Smooth muscle cell (in vitro differentiated cells): Measurements from ENCODE around the gene P3H3. TPM values are rescaled to one million over a fixed set of nuclear protein-coding genes. Genes with fewer than 3 reads are reported as not detected.

Experiments
- DNase-seq: peaks from one replicate; lab custom pipeline; 2025; ENCODE audit not compliant: unreplicated experiment; lab: John Stamatoyannopoulos, UW
- H2AFZ ChIP-seq: fragments of 200-600 bp; sonication (generic); 2 replicates; pipeline ENCODE4 v1.6.0; 2016; ENCODE audit warnings: antibody characterized with exemption, low read depth, mild to moderate bottlenecking
- H3F3A ChIP-seq: fragments of 200-600 bp; sonication (generic); 2 replicates; pipeline ENCODE4 v1.6.0; 2017; ENCODE audit warnings: antibody characterized with exemption, low read depth
- H3K27ac ChIP-seq: fragments of 200-600 bp; sonication (generic); 2 replicates; pipeline ENCODE4 v1.5.1; 2016; ENCODE audit warnings: low read depth, mild to moderate bottlenecking
- H3K27me3 ChIP-seq: fragments of 200-600 bp; sonication (generic); 2 replicates; pipeline ENCODE4 v1.6.1; 2016; ENCODE audit warnings: low read depth, mild to moderate bottlenecking
- H3K36me3 ChIP-seq: fragments of 200-600 bp; sonication (generic); 2 replicates; pipeline ENCODE4 v1.5.1; 2016; ENCODE audit warnings: low read depth
- H3K4me1 ChIP-seq: fragments of 200-600 bp; sonication (generic); 2 replicates; pipeline ENCODE4 v1.5.1; 2016; ENCODE audit warnings: low read depth
- H3K4me2 ChIP-seq: fragments of 200-600 bp; sonication (generic); 2 replicates; pipeline ENCODE4 v1.6.0; 2016; ENCODE audit warnings: mild to moderate bottlenecking
- H3K4me3 ChIP-seq: fragments of 200-600 bp; sonication (generic); 2 replicates; pipeline ENCODE4 v1.5.1; 2016; ENCODE audit warnings: mild to moderate bottlenecking
- H3K79me2 ChIP-seq: fragments of 200-600 bp; sonication (generic); 2 replicates; pipeline ENCODE4 v1.6.0; 2016; ENCODE audit warnings: low read depth, mild to moderate bottlenecking
- H3K9ac ChIP-seq: fragments of 200-600 bp; sonication (generic); 2 replicates; pipeline ENCODE4 v1.6.0; 2016; ENCODE audit warnings: low read depth
- H3K9me3 ChIP-seq: fragments of 200-600 bp; sonication (generic); replicated peaks from 2 replicates; pipeline ENCODE4 v1.5.1; 2016; ENCODE audit warnings: low read depth
- H4K20me1 ChIP-seq: fragments of 200-600 bp; sonication (generic); 2 replicates; pipeline ENCODE4 v1.6.0; 2016; ENCODE audit warnings: low read depth
- WGBS: methylation state at CpG from one replicate; pipeline ENCODE4 v1.1.7; 2016; ENCODE audit warnings: low lambda C conversion rate; 5-methylcytosine and 5-hydroxymethylcytosine counted together
- polyA plus RNA-seq: library from polyadenylated mRNA; unstranded; fragments of >200 nt; fragmentation: Nextera tagmentation; extraction: Ambion mirVana; gene quantifications from 2 replicates; pipeline ENCODE4 v1.2.1, GENCODE V29; 2016
- total RNA-seq: library from RNA; depleted of rRNA; stranded (reverse); fragments of >200 nt; gene quantifications from 2 replicates; pipeline ENCODE4 v1.2.3, GENCODE V29; 2014
- TF ChIP-seq, protein P1 (sequence below): fragments of 200-600 bp; sonication (generic); IDR thresholded peaks from 2 replicates; pipeline ENCODE4 v1.5.1; 2017; ENCODE audit warnings: borderline replicate concordance, mild to moderate bottlenecking, antibody characterized with exemption; ENCODE audit not compliant: insufficient read depth, poor library complexity, severe bottlenecking

The P3H3 gene
- total and polyA plus RNA-seq, 2 experiments from 2014 or later: 42.8 to 108 TPM

DNA sequence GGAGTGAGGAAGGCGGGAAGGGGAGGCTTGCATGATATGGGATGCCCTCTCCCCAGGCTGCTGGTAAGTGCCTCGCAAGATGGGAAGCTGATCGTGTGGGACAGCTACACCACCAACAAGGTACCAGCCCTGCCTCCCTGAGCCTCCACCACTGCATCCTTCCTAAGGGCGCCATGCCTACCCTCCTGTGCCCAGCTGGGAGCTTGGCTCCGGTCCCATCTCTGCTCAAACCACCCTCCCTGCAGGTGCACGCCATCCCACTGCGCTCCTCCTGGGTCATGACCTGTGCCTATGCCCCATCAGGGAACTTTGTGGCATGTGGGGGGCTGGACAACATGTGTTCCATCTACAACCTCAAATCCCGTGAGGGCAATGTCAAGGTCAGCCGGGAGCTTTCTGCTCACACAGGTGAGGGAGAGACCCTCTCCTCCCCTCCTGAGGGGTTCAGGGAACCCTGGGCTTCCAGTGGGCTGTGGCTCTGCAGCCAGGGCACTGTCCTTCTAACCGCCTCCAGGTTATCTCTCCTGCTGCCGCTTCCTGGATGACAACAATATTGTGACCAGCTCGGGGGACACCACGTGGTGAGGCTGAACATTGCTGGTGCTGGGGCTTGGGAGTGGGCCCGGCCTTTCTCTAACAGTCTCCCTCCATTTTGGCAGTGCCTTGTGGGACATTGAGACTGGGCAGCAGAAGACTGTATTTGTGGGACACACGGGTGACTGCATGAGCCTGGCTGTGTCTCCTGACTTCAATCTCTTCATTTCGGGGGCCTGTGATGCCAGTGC is 15.1 kb downstream of the P3H3 start:
- Histone ChIP-seq H3F3A (no peaks in the 10 kb centered on the region), H3K9me3 (no peaks in the 10 kb centered on the region), H3K27me3 (no peaks in the 10 kb centered on the region), H3K4me2 (no peak overlapping the region), H3K4me3 (no peak overlapping the region), H3K4me1 (peaks cover 11% of the 10 kb centered on the region), H2AFZ (no peak overlapping the region), H3K79me2 (no peaks in the 10 kb centered on the region), H3K27ac (no peak overlapping the region), H3K9ac (no peak overlapping the region), H3K36me3 (no peaks in the 10 kb centered on the region), H4K20me1 (peaks cover 6% of the 10 kb centered on the region)
- 76% methylated on average over 16 of the region's 16 CpGs for WGBS
- no peak for DNase-seq
- TF ChIP-seq, protein P1, sequence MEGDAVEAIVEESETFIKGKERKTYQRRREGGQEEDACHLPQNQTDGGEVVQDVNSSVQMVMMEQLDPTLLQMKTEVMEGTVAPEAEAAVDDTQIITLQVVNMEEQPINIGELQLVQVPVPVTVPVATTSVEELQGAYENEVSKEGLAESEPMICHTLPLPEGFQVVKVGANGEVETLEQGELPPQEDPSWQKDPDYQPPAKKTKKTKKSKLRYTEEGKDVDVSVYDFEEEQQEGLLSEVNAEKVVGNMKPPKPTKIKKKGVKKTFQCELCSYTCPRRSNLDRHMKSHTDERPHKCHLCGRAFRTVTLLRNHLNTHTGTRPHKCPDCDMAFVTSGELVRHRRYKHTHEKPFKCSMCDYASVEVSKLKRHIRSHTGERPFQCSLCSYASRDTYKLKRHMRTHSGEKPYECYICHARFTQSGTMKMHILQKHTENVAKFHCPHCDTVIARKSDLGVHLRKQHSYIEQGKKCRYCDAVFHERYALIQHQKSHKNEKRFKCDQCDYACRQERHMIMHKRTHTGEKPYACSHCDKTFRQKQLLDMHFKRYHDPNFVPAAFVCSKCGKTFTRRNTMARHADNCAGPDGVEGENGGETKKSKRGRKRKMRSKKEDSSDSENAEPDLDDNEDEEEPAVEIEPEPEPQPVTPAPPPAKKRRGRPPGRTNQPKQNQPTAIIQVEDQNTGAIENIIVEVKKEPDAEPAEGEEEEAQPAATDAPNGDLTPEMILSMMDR: no peak

DNA sequence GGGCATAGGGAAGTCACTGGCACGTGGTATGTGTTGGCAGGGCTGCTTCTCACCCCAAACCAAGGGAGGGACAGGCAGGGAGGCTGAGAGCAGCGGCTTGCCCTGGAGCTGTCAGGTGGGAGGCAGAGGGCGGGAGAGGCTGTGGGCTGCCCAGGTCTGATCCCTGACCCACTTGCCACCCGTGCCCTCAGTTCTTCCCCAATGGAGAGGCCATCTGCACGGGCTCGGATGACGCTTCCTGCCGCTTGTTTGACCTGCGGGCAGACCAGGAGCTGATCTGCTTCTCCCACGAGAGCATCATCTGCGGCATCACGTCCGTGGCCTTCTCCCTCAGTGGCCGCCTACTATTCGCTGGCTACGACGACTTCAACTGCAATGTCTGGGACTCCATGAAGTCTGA is 17.2 kb downstream of the P3H3 start:
- no peaks in the 10 kb centered on the region for H3K9me3 ChIP-seq
- H3K27ac ChIP-seq: no peak overlapping the region
- no peaks in the 10 kb centered on the region for H3K27me3 ChIP-seq
- peaks cover under 1% of the 10 kb centered on the region for H3K4me1 ChIP-seq
- H3K79me2 ChIP-seq: no peaks in the 10 kb centered on the region
- no peak for DNase-seq
- no peaks in the 10 kb centered on the region for H4K20me1 ChIP-seq
- H3F3A ChIP-seq: peaks cover 3% of the 10 kb centered on the region
- H3K4me3 ChIP-seq: no peak overlapping the region
- H2AFZ ChIP-seq: no peak overlapping the region
- WGBS: 98% methylated on average over 17 of the region's 17 CpGs
- no peak overlapping the region for H3K9ac ChIP-seq
- TF ChIP-seq, protein P1: no peak
- no peak overlapping the region for H3K4me2 ChIP-seq
- no peaks in the 10 kb centered on the region for H3K36me3 ChIP-seq

- H2AFZ ChIP-seq: no peak overlapping the region
- no peaks in the 10 kb centered on the region for H4K20me1 ChIP-seq
- H3K9me3 ChIP-seq: no peaks in the 10 kb centered on the region
- no peak overlapping the region for H3K27ac ChIP-seq
- H3K4me2 ChIP-seq: no peak overlapping the region
- no peaks in the 10 kb centered on the region for H3K36me3 ChIP-seq
- no peak for DNase-seq
- H3K4me1 ChIP-seq: no peaks in the 10 kb centered on the region
- TF ChIP-seq, protein P1: no peak
- H3K4me3 ChIP-seq: no peak overlapping the region
- H3K27me3 ChIP-seq: no peaks in the 10 kb centered on the region
- peaks cover 7% of the 10 kb centered on the region for H3F3A ChIP-seq
- H3K9ac ChIP-seq: no peak overlapping the region
- WGBS: 98% methylated on average over 7 of the region's 7 CpGs
- H3K79me2 ChIP-seq: no peaks in the 10 kb centered on the region
Measured at GRCh38 chr12:6846316-6846869, 18.2 kb downstream of the P3H3 start.
